Kidney (tissue), 14 donors: ENCODE results near the gene SH3TC2. TPM values are rescaled to one million over a fixed set of nuclear protein-coding genes. Genes with fewer than 3 reads are reported as not detected.

Experiments used
- DNase-seq, 5 donors: peaks; one replicate each; pipeline ENCODE4 v3.0.0-alpha.2; 2013 to 2020
- FAIRE-seq: peaks from 2 replicates; lab custom pipeline; 2012; peaks lifted over from hg19 to GRCh38; lab: Jason Lieb, UNC
- H3K27ac ChIP-seq, 2 donors: one replicate each; pipeline ENCODE4 v1.7.0; 2013; ENCODE audit warnings: low read depth in 2 of 2, low read length in 2 of 2, inconsistent platforms in 1 of 2
- H3K27me3 ChIP-seq: one replicate; pipeline ENCODE4 v1.7.1; 2013; ENCODE audit warnings: low read length, inconsistent platforms; ENCODE audit not compliant: control insufficient read depth, insufficient read depth
- H3K36me3 ChIP-seq, 3 donors: one replicate each; pipeline versions ENCODE4 v1.7.0 to v1.7.1; 2013; ENCODE audit warnings: low read length in 3 of 3, control low read depth in 1 of 3, inconsistent platforms in 1 of 3; ENCODE audit not compliant: insufficient read depth in 3 of 3, control insufficient read depth in 2 of 3
- H3K4me1 ChIP-seq, 3 donors: one replicate each; pipeline versions ENCODE4 v1.7.0 to v1.7.1; 2013; ENCODE audit warnings: low read length in 3 of 3, inconsistent platforms in 1 of 3, low read depth in 1 of 3; ENCODE audit not compliant: control insufficient read depth in 2 of 3, insufficient read depth in 2 of 3
- H3K4me3 ChIP-seq, 3 donors: one replicate each; pipeline versions ENCODE4 v1.7.0 to v1.8.1; 2013; ENCODE audit warnings: low read length in 3 of 3, control low read depth in 1 of 3, inconsistent platforms in 1 of 3
- H3K9ac ChIP-seq, 3 donors: one replicate each; pipeline versions ENCODE4 v1.7.0 to v1.7.1; 2013; ENCODE audit warnings: low read length in 3 of 3, control low read depth in 1 of 3, inconsistent platforms in 1 of 3
- H3K9me3 ChIP-seq, 3 donors: one replicate each; pipeline versions ENCODE4 v1.7.0 to v1.7.1; 2013; ENCODE audit warnings: low read length in 3 of 3, control low read depth in 1 of 3, inconsistent platforms in 1 of 3; ENCODE audit not compliant: control insufficient read depth in 2 of 3, insufficient read depth in 1 of 3
- intact Hi-C: fragments of 100-400 bp; cut with DNase I; formaldehyde crosslinking; loops from one replicate; pipeline ENCODE4 v1.11.1; 2022
- polyA plus RNA-seq: library from polyadenylated mRNA; stranded (reverse); fragments of 350-450 nt; fragmentation: Illumina TruSeq; extraction: RNeasy Lipid Tissue Mini Kit (QIAGEN cat#74804); gene quantifications from one replicate; pipeline ENCODE4 v1.2.3, GENCODE V29; 2014; ENCODE audit warnings: low read depth, low replicate concordance; ENCODE audit not compliant: insufficient read depth
- total RNA-seq: library from RNA; stranded (reverse); fragmentation: NEBNext Ultra II Directional; extraction: Animal tissue kit (Norgen Biotek cat#: 25700); gene quantifications from one replicate; pipeline ENCODE4 v1.2.1, GENCODE V29; 2021
- TF ChIP-seq, protein P1 (sequence below): IDR thresholded peaks from 3 replicates; pipeline ENCODE4 v1.5.1; 2012; ENCODE audit warnings: mild to moderate bottlenecking, moderate library complexity, borderline replicate concordance; ENCODE audit not compliant: insufficient read depth; ENCODE audit errors: extremely low read depth
- donor health status: control.
- donor health status: control.
- donor health status: control.
- donor health status: control.
- donor health status: control.
- donor health status: DM: yes; HTN: yes; CAD: no.
- donor health status: Normal renal cell carcinoma (clear cell type).

SH3TC2 gene
- total and polyA plus RNA-seq, 2 donors from 2014 or later = 0.17 to 1.3 TPM

DNA sequence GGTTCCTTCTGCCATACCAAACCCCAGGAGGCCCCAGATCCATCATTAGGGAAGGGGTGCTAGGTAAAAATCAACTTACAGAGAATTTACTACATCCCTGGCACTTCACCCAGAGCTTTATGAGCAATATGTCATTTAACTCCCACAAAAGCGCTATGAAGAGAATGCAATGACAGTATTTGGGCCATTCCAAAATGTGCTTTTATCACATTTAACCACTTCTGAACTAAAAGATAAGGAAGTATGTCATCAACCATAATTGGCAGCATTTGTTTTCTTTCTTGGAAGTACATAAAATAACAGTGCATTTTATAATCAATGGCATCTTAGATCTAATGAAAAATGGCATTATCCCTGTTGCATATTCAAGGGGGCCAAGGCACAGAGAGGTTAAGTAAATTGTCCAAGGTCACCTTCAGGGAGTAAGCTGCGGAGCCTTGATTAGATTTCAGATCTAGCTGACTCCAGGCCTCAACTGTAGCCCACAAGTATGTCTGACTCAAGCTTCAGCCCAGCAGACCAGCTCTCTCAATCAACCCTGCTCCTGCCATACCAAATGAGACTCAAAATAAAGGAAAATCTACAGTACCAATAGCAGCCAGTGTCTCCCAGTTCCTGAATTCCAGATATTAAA is 16.5 kb downstream of the SH3TC2 start:
- no peak overlapping the region for H3K4me3 ChIP-seq
- no peak for FAIRE-seq
- TF ChIP-seq, protein P1, sequence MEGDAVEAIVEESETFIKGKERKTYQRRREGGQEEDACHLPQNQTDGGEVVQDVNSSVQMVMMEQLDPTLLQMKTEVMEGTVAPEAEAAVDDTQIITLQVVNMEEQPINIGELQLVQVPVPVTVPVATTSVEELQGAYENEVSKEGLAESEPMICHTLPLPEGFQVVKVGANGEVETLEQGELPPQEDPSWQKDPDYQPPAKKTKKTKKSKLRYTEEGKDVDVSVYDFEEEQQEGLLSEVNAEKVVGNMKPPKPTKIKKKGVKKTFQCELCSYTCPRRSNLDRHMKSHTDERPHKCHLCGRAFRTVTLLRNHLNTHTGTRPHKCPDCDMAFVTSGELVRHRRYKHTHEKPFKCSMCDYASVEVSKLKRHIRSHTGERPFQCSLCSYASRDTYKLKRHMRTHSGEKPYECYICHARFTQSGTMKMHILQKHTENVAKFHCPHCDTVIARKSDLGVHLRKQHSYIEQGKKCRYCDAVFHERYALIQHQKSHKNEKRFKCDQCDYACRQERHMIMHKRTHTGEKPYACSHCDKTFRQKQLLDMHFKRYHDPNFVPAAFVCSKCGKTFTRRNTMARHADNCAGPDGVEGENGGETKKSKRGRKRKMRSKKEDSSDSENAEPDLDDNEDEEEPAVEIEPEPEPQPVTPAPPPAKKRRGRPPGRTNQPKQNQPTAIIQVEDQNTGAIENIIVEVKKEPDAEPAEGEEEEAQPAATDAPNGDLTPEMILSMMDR = no peak
- no peaks in the 10 kb centered on the region for H3K36me3 ChIP-seq
- no peak overlapping the region for H3K27ac ChIP-seq
- DNase-seq = no peak
- H3K9me3 ChIP-seq = no peaks in the 10 kb centered on the region
- intact Hi-C loops = no loop called here
- H3K9ac ChIP-seq = no peak overlapping the region
- H3K4me1 ChIP-seq = no peaks in the 10 kb centered on the region
- H3K27me3 ChIP-seq = no peaks in the 10 kb centered on the region

DNA sequence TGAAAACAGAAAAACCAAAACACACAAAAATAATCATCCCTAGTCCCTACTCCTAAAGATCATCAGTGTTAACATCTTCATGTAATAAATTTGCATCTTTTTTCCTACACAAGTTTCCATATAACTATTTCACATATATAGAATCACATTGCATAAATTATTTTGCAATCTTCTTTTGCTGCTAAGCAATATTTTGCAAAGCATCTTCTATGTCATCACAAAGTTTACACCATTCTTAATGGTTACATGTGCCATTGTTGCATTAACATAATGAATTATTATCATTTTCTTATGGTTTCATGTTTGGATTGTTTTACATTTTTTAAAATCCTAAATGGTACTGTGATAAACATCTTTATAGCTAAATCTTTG is 17.8 kb downstream of the SH3TC2 start:
- no peaks in the 10 kb centered on the region for H3K9me3 ChIP-seq
- FAIRE-seq (no peak), DNase-seq (no peak)
- intact Hi-C loops = no loop called here
- no peaks in the 10 kb centered on the region for H3K36me3 ChIP-seq
- no peaks in the 10 kb centered on the region for H3K27me3 ChIP-seq
- no peak overlapping the region for H3K4me3 ChIP-seq
- TF ChIP-seq, protein P1 = no peak
- no peaks in the 10 kb centered on the region for H3K4me1 ChIP-seq
- no peak overlapping the region for H3K27ac ChIP-seq
- no peak overlapping the region for H3K9ac ChIP-seq

DNA sequence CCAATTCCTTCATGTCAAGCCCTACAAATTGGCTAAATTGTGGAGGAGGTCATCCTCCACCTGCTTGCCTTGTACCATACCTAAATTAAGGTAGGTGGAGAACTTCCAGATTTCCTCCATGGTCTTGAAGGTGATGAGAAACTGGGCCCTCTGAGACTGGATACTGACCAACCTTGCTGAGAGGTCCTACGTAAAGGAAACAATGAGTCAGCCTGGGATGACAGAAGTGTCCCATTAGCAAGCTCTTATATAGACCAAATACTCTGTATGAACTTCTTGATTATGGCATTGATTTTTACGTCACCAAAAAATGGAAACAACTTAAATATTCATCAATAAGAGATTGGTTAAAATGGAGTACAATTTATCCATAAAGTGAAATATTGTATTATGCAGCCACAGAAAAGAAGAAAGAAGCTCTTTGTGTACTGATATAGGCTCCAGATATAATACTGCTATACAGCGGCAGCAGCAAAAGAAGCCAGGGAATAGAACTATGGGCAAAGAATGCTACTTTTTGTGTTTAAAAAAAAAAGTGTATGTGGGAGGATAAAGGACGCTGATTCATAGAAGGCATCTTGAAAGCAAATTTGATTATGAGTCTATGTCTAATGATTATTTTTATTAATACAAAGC is 18.3 kb downstream of the SH3TC2 start:
- intact Hi-C loops = no loop called here
- Histone ChIP-seq H3K4me3 (no peak overlapping the region), H3K27ac (no peak overlapping the region), H3K4me1 (no peaks in the 10 kb centered on the region), H3K9me3 (no peaks in the 10 kb centered on the region), H3K36me3 (no peaks in the 10 kb centered on the region), H3K27me3 (no peaks in the 10 kb centered on the region), H3K9ac (no peak overlapping the region)
- DNase-seq (no peak), FAIRE-seq (no peak)
- TF ChIP-seq, protein P1 = no peak
